ENCODE data around the gene CTNNA2. TPM values are rescaled to one million over a fixed set of nuclear protein-coding genes. Genes with fewer than 3 reads are reported as not detected.

CTNNA2 gene
- total and polyA plus RNA-seq, 7 donors = 0.03 to 0.36 (median 0.17) TPM; not detected in 4

DNA sequence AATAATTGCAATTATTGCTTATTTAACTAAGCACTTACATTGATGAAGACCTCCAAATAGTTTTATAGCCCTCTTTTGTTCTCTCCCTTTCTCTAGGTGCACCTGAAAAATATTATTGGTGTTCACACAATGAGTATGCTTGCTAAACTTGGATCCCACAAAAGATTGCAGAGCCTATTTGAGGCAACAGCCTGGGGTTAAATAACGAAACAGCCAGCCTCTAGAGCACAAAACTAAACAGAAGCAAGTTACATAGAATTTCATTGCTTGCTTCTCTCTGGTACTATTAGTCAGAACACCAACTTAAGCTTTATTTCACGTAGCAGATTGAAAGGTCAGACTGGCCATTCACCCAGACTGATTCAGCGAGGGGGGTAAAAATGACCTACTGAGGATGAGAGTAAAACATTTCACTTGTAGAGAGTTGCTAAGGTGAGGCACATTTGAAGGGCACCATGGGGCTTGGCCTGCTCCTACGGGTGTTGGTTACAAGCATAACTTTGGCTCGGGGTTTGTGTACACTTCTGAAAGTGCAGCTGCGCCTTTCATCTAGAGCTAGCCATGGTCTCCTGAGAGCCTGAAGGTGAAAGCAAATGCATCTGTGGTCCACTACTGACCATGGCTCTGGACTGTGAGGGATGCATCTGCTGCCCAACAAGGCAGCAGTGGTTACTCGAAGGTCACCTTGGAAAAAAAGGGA, 1016.8 kb downstream of the CTNNA2 start:
- Histone ChIP-seq H3K27ac (no peak overlapping the region), H3K4me1 (no peaks in the 10 kb centered on the region), H3K36me3 (ENCODE audit: insufficient read depth in 1 of 2, low read depth in 1 of 2) (no peaks in the 10 kb centered on the region), H3K9me3 (no peaks in the 10 kb centered on the region), H3K4me3 (no peak overlapping the region), H3K27me3 (ENCODE audit: insufficient read depth in 3 of 3, low read length in 2 of 3) (no peaks in the 10 kb centered on the region)
- no peak for ATAC-seq
- 64 to 77% (median 65%) methylated on average over 7 of the region's 7 CpGs for WGBS, 3 donors
- DNase-seq = no peak
- intact Hi-C loops (cut with DNase I) = no loop called here
- TF ChIP-seq, protein P1, sequence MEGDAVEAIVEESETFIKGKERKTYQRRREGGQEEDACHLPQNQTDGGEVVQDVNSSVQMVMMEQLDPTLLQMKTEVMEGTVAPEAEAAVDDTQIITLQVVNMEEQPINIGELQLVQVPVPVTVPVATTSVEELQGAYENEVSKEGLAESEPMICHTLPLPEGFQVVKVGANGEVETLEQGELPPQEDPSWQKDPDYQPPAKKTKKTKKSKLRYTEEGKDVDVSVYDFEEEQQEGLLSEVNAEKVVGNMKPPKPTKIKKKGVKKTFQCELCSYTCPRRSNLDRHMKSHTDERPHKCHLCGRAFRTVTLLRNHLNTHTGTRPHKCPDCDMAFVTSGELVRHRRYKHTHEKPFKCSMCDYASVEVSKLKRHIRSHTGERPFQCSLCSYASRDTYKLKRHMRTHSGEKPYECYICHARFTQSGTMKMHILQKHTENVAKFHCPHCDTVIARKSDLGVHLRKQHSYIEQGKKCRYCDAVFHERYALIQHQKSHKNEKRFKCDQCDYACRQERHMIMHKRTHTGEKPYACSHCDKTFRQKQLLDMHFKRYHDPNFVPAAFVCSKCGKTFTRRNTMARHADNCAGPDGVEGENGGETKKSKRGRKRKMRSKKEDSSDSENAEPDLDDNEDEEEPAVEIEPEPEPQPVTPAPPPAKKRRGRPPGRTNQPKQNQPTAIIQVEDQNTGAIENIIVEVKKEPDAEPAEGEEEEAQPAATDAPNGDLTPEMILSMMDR (IDR thresholded peaks at IDR 0.05) = no peak

GRCh38 chr2:80530442-80531064, 1017.7 kb downstream of the CTNNA2 start:
- no peak overlapping the region for H3K27ac ChIP-seq
- H3K27me3 ChIP-seq (ENCODE audit: insufficient read depth in 3 of 3, low read length in 2 of 3) = no peaks in the 10 kb centered on the region
- no peaks in the 10 kb centered on the region for H3K36me3 ChIP-seq (ENCODE audit: insufficient read depth in 1 of 2, low read depth in 1 of 2)
- TF ChIP-seq, protein P1 (IDR thresholded peaks at IDR 0.05) = no peak
- intact Hi-C loops (cut with DNase I) = no loop called here
- no peaks in the 10 kb centered on the region for H3K9me3 ChIP-seq
- H3K4me1 ChIP-seq = no peaks in the 10 kb centered on the region
- WGBS, 3 donors = 34 to 52% (median 37%) methylated on average over 3 of the region's 3 CpGs
- DNase-seq (no peak), ATAC-seq (no peak)
- H3K4me3 ChIP-seq = no peak overlapping the region

- 74 to 86% (median 81%) methylated on average over 1 of the region's 1 CpG for WGBS, 3 donors
- no peak for DNase-seq
These were observed 1018.5 kb downstream of the CTNNA2 start for GRCh38 chr2:80531319-80531718.

DNA sequence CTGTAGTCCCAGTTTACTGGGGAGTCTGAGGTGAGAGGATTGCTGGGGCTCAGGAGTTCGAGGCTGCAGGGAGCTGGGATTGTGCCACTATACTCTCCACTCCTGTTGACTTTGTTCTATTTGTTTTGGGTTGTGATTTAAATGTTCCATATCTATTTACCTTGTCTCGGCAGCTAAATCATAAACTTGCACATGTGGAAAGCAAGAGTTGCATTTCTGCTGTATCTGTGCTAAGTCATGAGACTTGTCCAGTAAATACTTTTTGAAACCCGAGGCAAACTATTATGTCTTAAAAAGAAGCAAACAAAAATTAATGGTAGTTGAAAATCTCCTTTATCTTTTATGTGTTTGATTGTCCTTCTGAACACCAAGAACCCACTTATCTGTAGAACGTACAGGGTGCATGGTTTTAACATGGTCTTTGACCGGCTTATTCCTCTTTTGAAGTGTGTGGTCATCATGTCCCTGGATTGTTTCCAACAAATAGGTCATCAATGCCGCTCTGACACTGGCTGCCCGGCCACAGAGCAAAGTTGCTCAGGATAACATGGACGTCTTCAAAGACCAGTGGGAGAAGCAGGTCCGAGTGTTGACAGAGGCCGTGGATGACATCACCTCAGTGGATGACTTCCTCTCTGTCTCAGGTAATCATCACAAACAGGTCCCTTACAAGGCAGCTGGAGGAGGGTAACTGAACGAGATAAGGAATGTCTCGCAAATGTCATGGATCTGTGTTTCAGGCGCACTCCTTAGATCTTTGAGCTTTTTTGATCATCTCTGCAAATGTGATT, 1032.8 kb downstream of the CTNNA2 start:
- intact Hi-C loops (cut with DNase I) = no loop called here
- Histone ChIP-seq H3K9me3 (no peaks in the 10 kb centered on the region), H3K4me3 (no peak overlapping the region), H3K27ac (no peak overlapping the region), H3K27me3 (ENCODE audit: insufficient read depth in 3 of 3, low read length in 2 of 3) (no peaks in the 10 kb centered on the region), H3K36me3 (ENCODE audit: insufficient read depth in 1 of 2, low read depth in 1 of 2) (no peaks in the 10 kb centered on the region), H3K4me1 (no peaks in the 10 kb centered on the region)
- 75 to 85% (median 81%) methylated on average over 13 of the region's 13 CpGs for WGBS, 3 donors
- no peak for ATAC-seq
- TF ChIP-seq, protein P1 (IDR thresholded peaks at IDR 0.05) = no peak
- DNase-seq = no peak

More at GRCh38 chr2:80531319-80531718, 1018.5 kb downstream of the CTNNA2 start:
- Histone ChIP-seq H3K36me3 (ENCODE audit: insufficient read depth in 1 of 2, low read depth in 1 of 2) (no peaks in the 10 kb centered on the region), H3K27me3 (ENCODE audit: insufficient read depth in 3 of 3, low read length in 2 of 3) (no peaks in the 10 kb centered on the region), H3K27ac (no peak overlapping the region), H3K9me3 (no peaks in the 10 kb centered on the region), H3K4me3 (no peak overlapping the region), H3K4me1 (no peaks in the 10 kb centered on the region)
- intact Hi-C loops (cut with DNase I) = no loop called here
- no peak for ATAC-seq
- TF ChIP-seq, protein P1 (IDR thresholded peaks at IDR 0.05) = no peak
